ENCODE measurements around the gene CELSR3.

The CELSR3 gene

GRCh38 chr3:48662753-48663488, at the start of gene CELSR3:
TSS of gene CELSR3 (minus strand) at chr3:48662886. CDS start at chr3:48662634, 252 bp downstream.
- peak; percentile 89 for DNase-seq

- DNase-seq, result no peak
Measured at GRCh38 chr3:48711727-48712126, 49.0 kb upstream of the CELSR3 start.

- DNase-seq, result no peak
Measured at GRCh38 chr3:48709051-48709461, 46.4 kb upstream of the CELSR3 start.

- DNase-seq, result no peak
Measured at GRCh38 chr3:48708481-48708889, 45.8 kb upstream of the CELSR3 start.

GRCh38 chr3:48707157-48707556, 44.5 kb upstream of the CELSR3 start:
- DNase-seq, result no peak

GRCh38 chr3:48702320-48702920, 39.7 kb upstream of the CELSR3 start:
- no peak for DNase-seq

- DNase-seq, result no peak
Measured at GRCh38 chr3:48700731-48701405, 38.2 kb upstream of the CELSR3 start.

- DNase-seq, result no peak
Measured at GRCh38 chr3:48698891-48699290, 36.2 kb upstream of the CELSR3 start.

- DNase-seq, result no peak
Measured at GRCh38 chr3:48697952-48698351, 35.3 kb upstream of the CELSR3 start.

GRCh38 chr3:48696601-48697000, 33.9 kb upstream of the CELSR3 start:
- DNase-seq, result no peak

GRCh38 chr3:48696156-48696555, 33.5 kb upstream of the CELSR3 start:
- DNase-seq, result no peak

GRCh38 chr3:48695393-48695753, 32.7 kb upstream of the CELSR3 start:
- no peak for DNase-seq

- DNase-seq, result peak; percentile 15
Measured at GRCh38 chr3:48694610-48695392, 32.1 kb upstream of the CELSR3 start.

GRCh38 chr3:48693826-48694225, 31.1 kb upstream of the CELSR3 start:
- DNase-seq, result no peak

- DNase-seq, result no peak
Measured at GRCh38 chr3:48692551-48692950, 29.9 kb upstream of the CELSR3 start.

- no peak for DNase-seq
Measured at GRCh38 chr3:48690846-48691458, 28.3 kb upstream of the CELSR3 start.

- no peak for DNase-seq
Measured at GRCh38 chr3:48689384-48689783, 26.7 kb upstream of the CELSR3 start.

GRCh38 chr3:48688737-48689075, 26.0 kb upstream of the CELSR3 start:
- DNase-seq, result no peak

GRCh38 chr3:48688032-48688736, 25.5 kb upstream of the CELSR3 start:
- DNase-seq, result no peak

GRCh38 chr3:48687220-48687678, 24.6 kb upstream of the CELSR3 start:
- DNase-seq, result no peak

GRCh38 chr3:48686538-48687219, 24.0 kb upstream of the CELSR3 start:
- no peak for DNase-seq

Measured in NCI-H1092 (cell line).